Endothelial cell of umbilical vein (primary cell): ENCODE results near the gene EIF2A. TPM values are rescaled to one million over a fixed set of nuclear protein-coding genes. Genes with fewer than 3 reads are reported as not detected.

Experiments used
- BruUV-seq: library from RNA; stranded (reverse); fragments of 400-500 nt; replicated peaks from 2 replicates; lab custom pipeline; 2021; lab: Mats Ljungman, UMichigan
- CTCF ChIA-PET: fragments of 300-600, 350-600 bp; sonication (Branson Sonifier 250); formaldehyde crosslinking; loops from one replicate; lab custom pipeline; 2021; ENCODE audit warnings: antibody characterized with exemption, inconsistent platforms; lab: Charles Lee
- POLR2A ChIA-PET: fragments of 300-600, 350-600 bp; sonication (Branson Sonifier 250); formaldehyde crosslinking; loops from one replicate; lab custom pipeline; 2021; ENCODE audit warnings: antibody characterized with exemption, inconsistent platforms; lab: Charles Lee
- DNase-seq: peaks from one replicate; pipeline ENCODE4 v3.0.0-alpha.2; 2011; ENCODE audit warnings: low read depth, low spot score
- FAIRE-seq: peaks from 2 replicates; lab custom pipeline; 2011; peaks lifted over from hg19 to GRCh38; lab: Jason Lieb, UNC
- H2AFZ ChIP-seq: 2 replicates; pipeline ENCODE4 v1.6.0; 2012; ENCODE audit warnings: low read depth, low read length, control low read depth, inconsistent platforms
- H3K27ac ChIP-seq: 2 replicates; pipeline ENCODE4 v1.5.1; 2011; ENCODE audit warnings: low read depth, mild to moderate bottlenecking, control low read depth, low read length, moderate library complexity; ENCODE audit not compliant: insufficient read depth
- H3K27me3 ChIP-seq, 2 experiments: 2 replicates each; pipeline versions ENCODE4 v1.6.0 to v1.6.1; 2011; ENCODE audit warnings: low read length in 2 of 2, mixed read lengths in 1 of 2; ENCODE audit not compliant: control insufficient read depth in 2 of 2, insufficient read depth in 2 of 2
- H3K36me3 ChIP-seq, 2 experiments: 2 replicates in 1 of 2; 3 replicates in 1 of 2; pipeline ENCODE4 v1.5.1; 2011; ENCODE audit warnings: low read length in 2 of 2, mild to moderate bottlenecking in 1 of 2, moderate library complexity in 1 of 2; ENCODE audit not compliant: control insufficient read depth in 2 of 2, insufficient read depth in 2 of 2; ENCODE audit errors: extremely low read depth in 1 of 2
- H3K4me1 ChIP-seq: 3 replicates; pipeline ENCODE4 v1.5.1; 2011; ENCODE audit warnings: mild to moderate bottlenecking, low read length; ENCODE audit not compliant: control insufficient read depth, insufficient read depth; ENCODE audit errors: extremely low read depth
- H3K4me2 ChIP-seq: 2 replicates; pipeline ENCODE4 v1.6.1; 2011; ENCODE audit warnings: low read length, control low read depth, mixed read lengths; ENCODE audit not compliant: insufficient read depth
- H3K4me3 ChIP-seq, 3 experiments: fragments of 200-600 bp in 1 of 3; sonication (generic), shearing (Covaris generic) in 1 of 3; replicated peaks in 1 of 3; 2 replicates each; pipeline ENCODE4 v1.5.1; 2011 to 2016; ENCODE audit warnings: control low read depth in 3 of 3, low read length in 3 of 3, mild to moderate bottlenecking in 2 of 3, inconsistent platforms in 1 of 3, low read depth in 1 of 3, moderate library complexity in 1 of 3; ENCODE audit not compliant: insufficient read depth in 1 of 3
- H3K79me2 ChIP-seq: 2 replicates; pipeline ENCODE4 v1.6.0; 2012; ENCODE audit warnings: low read length, inconsistent platforms; ENCODE audit not compliant: control insufficient read depth, insufficient read depth
- H3K9ac ChIP-seq: replicated peaks from 2 replicates; pipeline ENCODE3; 2011; ENCODE audit warnings: low read length, control low read depth; ENCODE audit not compliant: insufficient read depth; ENCODE audit errors: extremely low read depth
- H3K9me1 ChIP-seq: replicated peaks from 3 replicates; pipeline ENCODE4 v1.6.0; 2011; ENCODE audit warnings: mild to moderate bottlenecking, low read length; ENCODE audit not compliant: control insufficient read depth, insufficient read depth; ENCODE audit errors: extremely low read depth
- H3K9me3 ChIP-seq: replicated peaks from 2 replicates; pipeline ENCODE4 v1.5.1; 2012; ENCODE audit warnings: low read length, inconsistent platforms; ENCODE audit not compliant: control insufficient read depth, insufficient read depth
- H4K20me1 ChIP-seq: replicated peaks from 2 replicates; pipeline ENCODE3; 2011; ENCODE audit warnings: mild to moderate bottlenecking, low read length; ENCODE audit not compliant: control insufficient read depth, insufficient read depth; ENCODE audit errors: extremely low read depth
- CTCF ChIP-seq, 2 donors: IDR thresholded peaks; 1 replicate in 1 of 2; 2 replicates in 1 of 2; pipeline ENCODE4 v1.5.1; 2011; ENCODE audit warnings: low read length in 2 of 2, mild to moderate bottlenecking in 2 of 2, moderate library complexity in 2 of 2, control low read depth in 1 of 2, inconsistent platforms in 1 of 2, low read depth in 1 of 2; ENCODE audit not compliant: insufficient read depth in 1 of 2; ENCODE audit errors: extremely low read depth in 1 of 2
- EZH2 ChIP-seq: IDR thresholded peaks from 2 replicates; pipeline ENCODE4 v1.6.1; 2012; ENCODE audit warnings: borderline replicate concordance, low read depth, mild to moderate bottlenecking, moderate library complexity, low read length, inconsistent platforms; ENCODE audit not compliant: severe bottlenecking
- FOS ChIP-seq: IDR thresholded peaks from 2 replicates; pipeline ENCODE4 v1.6.1; 2011; ENCODE audit warnings: mild to moderate bottlenecking, low read length, moderate library complexity, borderline replicate concordance; ENCODE audit not compliant: insufficient read depth
- GATA2 ChIP-seq: IDR thresholded peaks from 2 replicates; pipeline ENCODE4 v1.7.0; 2011; ENCODE audit warnings: low read depth, mild to moderate bottlenecking, moderate library complexity, mixed read lengths, low read length; ENCODE audit not compliant: insufficient read length, insufficient read depth
- JUN ChIP-seq: IDR thresholded peaks from 2 replicates; pipeline ENCODE4 v1.6.1; 2011; ENCODE audit warnings: borderline replicate concordance, low read depth; ENCODE audit not compliant: insufficient read length, insufficient read depth
- MAX ChIP-seq: IDR thresholded peaks from 2 replicates; pipeline ENCODE4 v1.6.1; 2011; ENCODE audit not compliant: insufficient read depth, insufficient read length
- MYC ChIP-seq: IDR thresholded peaks from one replicate; pipeline ENCODE4 v1.6.1; 2011; ENCODE audit warnings: mild to moderate bottlenecking, low read depth, low read length
- POLR2A ChIP-seq: IDR thresholded peaks from 2 replicates; pipeline ENCODE4 v1.6.1; 2012; ENCODE audit warnings: low read depth, mild to moderate bottlenecking, control low read depth, low read length
- POLR2AphosphoS5 ChIP-seq: IDR thresholded peaks from 2 replicates; pipeline ENCODE4 v1.6.1; 2012; ENCODE audit warnings: low read depth, mild to moderate bottlenecking, control low read depth, low read length, moderate library complexity; ENCODE audit not compliant: insufficient read depth
- dilution Hi-C: fragments of 300-500 bp; cut with MboI; formaldehyde crosslinking; loops from one replicate; pipeline ENCODE4 v1.15.0; 2019; ENCODE audit warnings: low sequenced_read_pairs; ENCODE audit not compliant: extremely low pct_ligation_motif_present
- intact Hi-C: fragments of 100-400 bp; cut with micrococcal nuclease; formaldehyde crosslinking; loops from one replicate; pipeline ENCODE4 v1.10.0; 2022
- polyA plus RNA-seq, 4 experiments: library from polyadenylated mRNA; depleted of rRNA in 3 of 4; stranded (reverse) in 3 of 4; unstranded in 1 of 4; fragments of >200 nt; gene quantifications; 2 replicates each; pipeline versions ENCODE4 v1.2.1 to v1.2.3, GENCODE V29; 2011 to 2012; ENCODE audit warnings: missing spikeins in 1 of 4
- total RNA-seq: library from RNA; stranded (reverse); gene quantifications from 2 replicates; pipeline ENCODE4 v1.2.3, GENCODE V29; 2021

EIF2A gene
- total and polyA plus RNA-seq, 2 donors (not counting 3 experiments of a cell fraction or from before 2014, with no cell fraction given), result 85.2 to 97.6 TPM

GRCh38 chr3:150520408-150520807 is 26.2 kb upstream of the EIF2A start:
- no peak for FAIRE-seq
- Histone ChIP-seq H2AFZ (no peak overlapping the region), H3K9ac (no peak overlapping the region), H3K4me3 (no peak overlapping the region), H3K9me1 (no peaks in the 10 kb centered on the region), H3K36me3 (no peaks in the 10 kb centered on the region), H3K4me1 (no peaks in the 10 kb centered on the region), H3K27ac (no peak overlapping the region), H4K20me1 (no peaks in the 10 kb centered on the region), H3K79me2 (no peaks in the 10 kb centered on the region), H3K4me2 (no peak overlapping the region), H3K9me3 (no peaks in the 10 kb centered on the region), H3K27me3 (no peaks in the 10 kb centered on the region)
- ChIA-PET POLR2A (no interaction called here), CTCF (interaction anchor here (1.0 to 1.4 kb wide), 2 partner anchors 25 to 336 kb away, joined by 3 to 4 read pairs; no protein-coding TSS in a partner anchor)
- intact Hi-C loops, result no loop called here
- dilution Hi-C loops, result no loop called here
- no peak for DNase-seq
- BruUV-seq, result no TSS peak
- TF ChIP-seq POLR2A, result no peak
- TF ChIP-seq MYC, result no peak
- TF ChIP-seq MAX, result no peak
- TF ChIP-seq JUN, result no peak
- TF ChIP-seq EZH2, result no peak
- no peak for TF ChIP-seq CTCF (IDR thresholded peaks at IDR 0.05; ENCODE audit: extremely low read depth in 1 of 2, insufficient read depth in 1 of 2, low read depth in 1 of 2, low read length in 2 of 2)
- no peak for TF ChIP-seq FOS
- TF ChIP-seq GATA2, result no peak
- TF ChIP-seq POLR2AphosphoS5, result no peak
